GM21737 (cell line): ENCODE results near the gene MAP4K5.

Experiments used
- ATAC-seq: cut with Tn5 transposase; IDR thresholded peaks from one replicate; pipeline ENCODE4 v1.9.1; 2021; ENCODE audit warnings: mild to moderate bottlenecking, moderate library complexity; ENCODE audit not compliant: unreplicated experiment

MAP4K5 gene

GRCh38 chr14:50479041-50479440 lies 53.3 kb downstream of the MAP4K5 start:
- ATAC-seq: no peak

- ATAC-seq: no peak
Measured at GRCh38 chr14:50477760-50478159, 54.6 kb downstream of the MAP4K5 start.

GRCh38 chr14:50476134-50476533 lies 56.2 kb downstream of the MAP4K5 start:
- ATAC-seq: no peak

- no peak for ATAC-seq
Measured at GRCh38 chr14:50475460-50475859, 56.9 kb downstream of the MAP4K5 start.

GRCh38 chr14:50471838-50472465 lies 60.4 kb downstream of the MAP4K5 start:
- no peak for ATAC-seq

GRCh38 chr14:50469982-50470381 lies 62.4 kb downstream of the MAP4K5 start:
- no peak for ATAC-seq

GRCh38 chr14:50462111-50462510 lies 70.3 kb downstream of the MAP4K5 start:
- no peak for ATAC-seq

GRCh38 chr14:50453869-50454268 lies 78.5 kb downstream of the MAP4K5 start:
- ATAC-seq: no peak

- no peak for ATAC-seq
Measured at GRCh38 chr14:50452979-50453705, 79.2 kb downstream of the MAP4K5 start.

- ATAC-seq: no peak
Measured at GRCh38 chr14:50452296-50452695, 80.1 kb downstream of the MAP4K5 start.

- no peak for ATAC-seq
Measured at GRCh38 chr14:50451854-50452253, 80.5 kb downstream of the MAP4K5 start.

GRCh38 chr14:50447461-50447860 lies 84.9 kb downstream of the MAP4K5 start:
- no peak for ATAC-seq

GRCh38 chr14:50434528-50434927 lies 97.8 kb downstream of the MAP4K5 start:
- ATAC-seq: no peak

GRCh38 chr14:50432131-50432530 lies 100.2 kb downstream of the MAP4K5 start:
- no peak for ATAC-seq

- ATAC-seq: no peak
Measured at GRCh38 chr14:50425816-50426215, 106.6 kb downstream of the MAP4K5 start.

- no peak for ATAC-seq
Measured at GRCh38 chr14:50425105-50425504, 107.3 kb downstream of the MAP4K5 start.

GRCh38 chr14:50423529-50423928 lies 108.8 kb downstream of the MAP4K5 start:
- no peak for ATAC-seq

GRCh38 chr14:50421499-50421898 lies 110.9 kb downstream of the MAP4K5 start:
- ATAC-seq: no peak

GRCh38 chr14:50417853-50418252 lies 114.5 kb downstream of the MAP4K5 start:
- ATAC-seq: no peak

- no peak for ATAC-seq
Measured at GRCh38 chr14:50410921-50411320, 121.4 kb downstream of the MAP4K5 start.

- ATAC-seq: no peak
Measured at GRCh38 chr14:50410071-50410470, 122.3 kb downstream of the MAP4K5 start.

- ATAC-seq: no peak
Measured at GRCh38 chr14:50407111-50407812, 125.1 kb downstream of the MAP4K5 start.
